HCT116 (cell line): ENCODE results near the gene CDC42EP1. TPM values are rescaled to one million over a fixed set of nuclear protein-coding genes. Genes with fewer than 3 reads are reported as not detected.

Experiments
- ATAC-seq: fragments of 200-7000 bp; cut with Tn5 transposase; 2 replicates; pipeline ENCODE4 v1.9.1; 2020; ENCODE audit warnings: mild to moderate bottlenecking, moderate library complexity
- BruUV-seq: library from RNA; stranded (reverse); fragments of 400-500 nt; replicated peaks from 2 replicates; lab custom pipeline; 2021; lab: Mats Ljungman, UMichigan
- CTCF ChIA-PET: fragments of 300-600 bp; sonication (Branson Sonifier 250); formaldehyde crosslinking; loops from one replicate; lab custom pipeline; 2021; ENCODE audit warnings: antibody characterized with exemption; lab: Charles Lee
- POLR2A ChIA-PET: fragments of 300-600, 350-600 bp; sonication (Branson Sonifier 250); formaldehyde crosslinking; loops from one replicate; lab custom pipeline; 2021; ENCODE audit warnings: antibody characterized with exemption; lab: Charles Lee
- RAD21 ChIA-PET, 2 experiments: fragments of 300-600 bp; sonication (Branson Sonifier 250); formaldehyde crosslinking; loops; one replicate each; lab custom pipeline; 2023; ENCODE audit warnings: low total read pairs in 2 of 2; ENCODE audit not compliant: uncharacterized antibody in 2 of 2, unreplicated experiment in 2 of 2, low non-redundant PET in 1 of 2; lab: Charles Lee
- DNase-seq: peaks from one replicate; pipeline ENCODE4 v3.0.0-alpha.2; 2010; ENCODE audit warnings: low read depth, low spot score
- H2AFZ ChIP-seq: fragments of 200-600 bp; shearing (Covaris generic), sonication (generic); 2 replicates; pipeline ENCODE4 v1.6.1; 2017; ENCODE audit warnings: low read depth, mixed run types, mixed read lengths, antibody characterized with exemption, low read length; ENCODE audit not compliant: poor library complexity, severe bottlenecking
- H3K27ac ChIP-seq: 2 replicates; pipeline ENCODE4 v1.5.1; 2012; ENCODE audit warnings: low read depth, low read length
- H3K27me3 ChIP-seq: fragments of 200-600 bp; sonication (generic); 2 replicates; pipeline ENCODE4 v1.6.1; 2016; ENCODE audit warnings: mixed run types, low read length, mixed read lengths; ENCODE audit not compliant: insufficient read depth
- H3K36me3 ChIP-seq, 2 experiments: fragments of 200-500 bp in 1 of 2; fragments of 200-600 bp in 1 of 2; sonication (Bioruptor generic) in 1 of 2; sonication (generic) in 1 of 2; 2 replicates each; pipeline versions ENCODE4 v1.5.1 to v1.6.1; 2014 to 2016; ENCODE audit warnings: low read length in 2 of 2, inconsistent platforms in 1 of 2, mixed read lengths in 1 of 2, mixed run types in 1 of 2; ENCODE audit not compliant: insufficient read depth in 2 of 2, control insufficient read depth in 1 of 2
- H3K4me1 ChIP-seq, 2 experiments: fragments of 200-600 bp in 1 of 2; sonication (generic) in 1 of 2; 2 replicates each; pipeline versions ENCODE4 v1.5.1 to v1.6.1; 2012 to 2017; ENCODE audit warnings: low read length in 2 of 2, inconsistent platforms in 1 of 2, mild to moderate bottlenecking in 1 of 2, mixed read lengths in 1 of 2, mixed run types in 1 of 2, moderate library complexity in 1 of 2; ENCODE audit not compliant: insufficient read depth in 2 of 2, control insufficient read depth in 1 of 2
- H3K4me2 ChIP-seq: fragments of 200-600 bp; sonication (generic); 2 replicates; pipeline ENCODE4 v1.6.1; 2017; ENCODE audit warnings: mixed run types, low read length, mixed read lengths
- H3K4me3 ChIP-seq, 2 experiments: fragments of 200-600 bp in 1 of 2; sonication (generic) in 1 of 2; replicated peaks in 1 of 2; 2 replicates each; pipeline ENCODE4 v1.5.1; 2011 to 2016; ENCODE audit warnings: low read length in 2 of 2, control low read depth in 1 of 2, low read depth in 1 of 2, mild to moderate bottlenecking in 1 of 2, mixed read lengths in 1 of 2, mixed run types in 1 of 2
- H3K79me2 ChIP-seq: fragments of 200-600 bp; sonication (generic); 2 replicates; pipeline ENCODE4 v1.6.1; 2017; ENCODE audit warnings: mild to moderate bottlenecking, mixed run types, low read length, moderate library complexity, mixed read lengths; ENCODE audit not compliant: insufficient read depth
- H3K9ac ChIP-seq: fragments of 200-600 bp; sonication (generic); 2 replicates; pipeline ENCODE4 v1.6.1; 2016; ENCODE audit warnings: low read length, mixed read lengths
- H3K9me2 ChIP-seq: fragments of 200-600 bp; sonication (generic), shearing (Covaris generic); 2 replicates; pipeline ENCODE4 v1.6.1; 2017; ENCODE audit warnings: mixed run types, mild to moderate bottlenecking, moderate library complexity; ENCODE audit not compliant: insufficient read depth
- H3K9me3 ChIP-seq, 2 experiments: fragments of 200-500 bp in 1 of 2; fragments of 200-600 bp in 1 of 2; sonication (Bioruptor generic) in 1 of 2; sonication (generic) in 1 of 2; 2 replicates each; pipeline ENCODE4 v1.6.1; 2014 to 2017; ENCODE audit warnings: low read length in 2 of 2, mixed read lengths in 2 of 2, inconsistent platforms in 1 of 2, low read depth in 1 of 2, mild to moderate bottlenecking in 1 of 2, mixed run types in 1 of 2, moderate library complexity in 1 of 2; ENCODE audit not compliant: control insufficient read depth in 1 of 2, insufficient read depth in 1 of 2
- H4K20me1 ChIP-seq: fragments of 200-600 bp; sonication (generic), shearing (Covaris generic); 2 replicates; pipeline ENCODE4 v1.6.1; 2017; ENCODE audit warnings: mixed run types, mild to moderate bottlenecking, moderate library complexity; ENCODE audit not compliant: insufficient read depth
- CBX3 ChIP-seq: IDR thresholded peaks from 2 replicates; pipeline ENCODE4 v1.6.1; 2012; ENCODE audit warnings: low read depth
- CEBPB ChIP-seq: IDR thresholded peaks from 2 replicates; pipeline ENCODE4 v1.6.1; 2012; ENCODE audit warnings: low read depth
- CTCF ChIP-seq, 3 experiments: fragments of 200-600 bp in 1 of 3; sonication (generic) in 1 of 3; IDR thresholded peaks in 2 of 3; conservative IDR thresholded peaks in 1 of 3; 2 replicates each; pipeline ENCODE4 v1.5.1; 2012 to 2017; ENCODE audit warnings: low read depth in 2 of 3, low read length in 2 of 3, antibody characterized with exemption in 1 of 3, borderline replicate concordance in 1 of 3, control low read depth in 1 of 3, mild to moderate bottlenecking in 1 of 3, mixed read lengths in 1 of 3, mixed run types in 1 of 3, moderate library complexity in 1 of 3; ENCODE audit not compliant: insufficient read depth in 1 of 3
- EZH2phosphoT487 ChIP-seq: fragments of 200-600 bp; IDR thresholded peaks from 2 replicates; pipeline ENCODE4 v1.6.1; 2018; ENCODE audit warnings: antibody characterized with exemption, borderline replicate concordance
- REST ChIP-seq: IDR thresholded peaks from 2 replicates; pipeline ENCODE4 v1.6.1; 2012; ENCODE audit warnings: low read depth
- SP1 ChIP-seq: IDR thresholded peaks from 2 replicates; pipeline ENCODE4 v1.6.1; 2012; ENCODE audit warnings: low read depth
- ZFX ChIP-seq: fragments of 450-650 bp; IDR thresholded peaks from 2 replicates; pipeline ENCODE4 v1.6.1; 2017
- ZNF274 ChIP-seq: fragments of 200-500 bp; sonication (Bioruptor generic); IDR thresholded peaks from 2 replicates; pipeline ENCODE4 v1.6.1; 2014; ENCODE audit warnings: mild to moderate bottlenecking, low read depth, low read length, inconsistent platforms
- intact Hi-C: fragments of 100-400 bp; cut with micrococcal nuclease; formaldehyde crosslinking; loops from 2 replicates; pipeline ENCODE4 v1.10.0; 2022
- total RNA-seq: library from RNA; stranded (reverse); gene quantifications from one replicate; pipeline ENCODE4 v1.2.1, GENCODE V29; 2021; ENCODE audit not compliant: unreplicated experiment

The CDC42EP1 gene
- total RNA-seq, 1 experiment from 2014 or later = 160 TPM

GRCh38 chr22:37566329-37566837 lies 6.1 kb downstream of the CDC42EP1 start:
- Histone ChIP-seq H3K4me2 (peak overlapping the region; percentile 48), H3K27ac (peak overlapping the region; percentile 72), H3K9ac (peak overlapping the region; percentile 44), H3K4me3 (no peak overlapping the region), H3K9me2 (no peaks in the 10 kb centered on the region), H3K79me2 (peaks cover 66% of the 10 kb centered on the region), H3K27me3 (no peaks in the 10 kb centered on the region), H3K36me3 (peaks cover 3 to 45% of the 10 kb centered on the region in 2 experiments; a peak in 1 of 4 replicates), H3K9me3 (no peaks in the 10 kb centered on the region), H3K4me1 (peaks cover 80 to 99% of the 10 kb centered on the region in 2 experiments), H4K20me1 (peaks cover 6% of the 10 kb centered on the region; the same call in 1 of the 2 replicates), H2AFZ (no peak overlapping the region)
- CTCF ChIA-PET = interaction anchor here (0.9 to 10.7 kb wide), 11 partner anchors 9 to 249 kb away, joined by 3 to 238 read pairs (median 5); no protein-coding TSS in a partner anchor
- DNase-seq (no peak), ATAC-seq (no peak)
- RAD21 ChIA-PET = interaction anchor here (1.0 to 2.2 kb wide), 4 partner anchors 17 to 27 kb away, joined by 3 to 17 read pairs (median 6); no protein-coding TSS in a partner anchor
- intact Hi-C loops = loop anchor here (2.0 kb wide), 1 partner anchor 250 kb away; no protein-coding TSS in a partner anchor
- POLR2A ChIA-PET = interaction anchor here (1.1 to 2.1 kb wide), 5 partner anchors 9 to 27 kb away, joined by 3 to 9 read pairs (median 7); no protein-coding TSS in a partner anchor
- BruUV-seq = no TSS peak
- no peak for TF ChIP-seq ZNF274
- TF ChIP-seq SP1 = no peak
- TF ChIP-seq REST = no peak
- no peak for TF ChIP-seq CEBPB
- no peak for TF ChIP-seq EZH2phosphoT487
- TF ChIP-seq ZFX = no peak
- peak in 2 of 3 experiments; percentile 47 to 53; a peak in 4 of 6 replicates for TF ChIP-seq CTCF (IDR thresholded peaks at IDR 0.05 in 2 of 3, conservative IDR thresholded peaks at IDR 0.05 in 1 of 3; ENCODE audit: borderline replicate concordance in 1 of 3, insufficient read depth in 1 of 3, low read depth in 2 of 3, low read length in 2 of 3)
- no peak for TF ChIP-seq CBX3
